ENCODE data around the gene ST3GAL3. TPM values are rescaled to one million over a fixed set of nuclear protein-coding genes. Genes with fewer than 3 reads are reported as not detected.

ST3GAL3 gene
- total RNA-seq, 4 donors from 2014 or later, result 32.2 to 57.4 (median 38.3) TPM

- DNase-seq (peak; percentile 97 to 98), ATAC-seq (peak; percentile 82 to 89)
- peak in 3 of 5 experiments; percentile 8 to 45 (median 18) for TF ChIP-seq CTCF (IDR thresholded peaks at IDR 0.05 in 4 of 5, conservative IDR thresholded peaks at IDR 0.05 in 1 of 5)
- peak; percentile 56 to 69 for TF ChIP-seq POLR2A (IDR thresholded peaks at IDR 0.05)
- H3K9me3 ChIP-seq, result no peaks in the 10 kb centered on the region
- peak within 1 kb of the TSS; percentile 77 to 95 (median 88) for H3K4me3 ChIP-seq
- H3K4me1 ChIP-seq, result peaks cover 21 to 39% of the 10 kb centered on the region in 2 donors
- H3K27ac ChIP-seq, result peak within 1 kb of the TSS; percentile 91 to 98 (median 96)
- no peaks in the 10 kb centered on the region for H3K27me3 ChIP-seq
- peaks cover 0 to 40% of the 10 kb centered on the region in 2 donors for H3K36me3 ChIP-seq
- intact Hi-C loops (cut with DNase I; ENCODE audit: low total_unique reads), result loop anchor here (1.0 to 10.0 kb wide), 2 partner anchors 24 to 385 kb away; partner anchors contain the start of genes ERI3 and IPO13
- in situ Hi-C loops (cut with MboI; ENCODE audit: low sequenced_read_pairs in 4 of 4), result no loop called here
Observed at GRCh38 chr1:43969746-43970466, 262.6 kb downstream of the ST3GAL3 start, which contains the start of gene DPH2. Gene DPH2 (plus strand): TSS chr1:43970010. CDS start chr1:43970176, 166 bp downstream.

- H3K27me3 ChIP-seq, result no peaks in the 10 kb centered on the region
- intact Hi-C loops (cut with DNase I; ENCODE audit: low total_unique reads), result loop anchor here (10.0 kb wide), 1 partner anchor 384 kb away; the partner anchor contains the start of gene ERI3
Observed at GRCh38 chr1:43970502-43970901, 263.2 kb downstream of the ST3GAL3 start.

GRCh38 chr1:43970911-43971310, 263.6 kb downstream of the ST3GAL3 start:
- in situ Hi-C loops (cut with MboI; ENCODE audit: low sequenced_read_pairs in 4 of 4) (no loop called here), intact Hi-C loops (cut with DNase I; ENCODE audit: low total_unique reads) (loop anchor here (10.0 kb wide), 1 partner anchor 384 kb away; the partner anchor contains the start of gene ERI3)
- TF ChIP-seq CTCF (IDR thresholded peaks at IDR 0.05 in 4 of 5, conservative IDR thresholded peaks at IDR 0.05 in 1 of 5) (no peak), POLR2A (IDR thresholded peaks at IDR 0.05) (no peak)
- Histone ChIP-seq H3K9me3 (no peaks in the 10 kb centered on the region), H3K4me3 (peak overlapping the region in 3 of 4 donors; percentile 77 to 91 (median 86)), H3K27ac (peak overlapping the region; percentile 91 to 98 (median 96)), H3K27me3 (no peaks in the 10 kb centered on the region), H3K4me1 (peaks cover 27 to 47% of the 10 kb centered on the region in 2 donors), H3K36me3 (peaks cover 0 to 30% of the 10 kb centered on the region in 2 donors)
- DNase-seq, result no peak
- ATAC-seq, result no peak

More at GRCh38 chr1:43970502-43970901, 263.2 kb downstream of the ST3GAL3 start:
- DNase-seq (no peak), ATAC-seq (no peak)
- TF ChIP-seq POLR2A (IDR thresholded peaks at IDR 0.05), result no peak
- no peak for TF ChIP-seq CTCF (IDR thresholded peaks at IDR 0.05 in 4 of 5, conservative IDR thresholded peaks at IDR 0.05 in 1 of 5)
- in situ Hi-C loops (cut with MboI; ENCODE audit: low sequenced_read_pairs in 4 of 4), result no loop called here
- Histone ChIP-seq H3K36me3 (peaks cover 0 to 34% of the 10 kb centered on the region in 2 donors), H3K27ac (peak overlapping the region; percentile 91 to 98 (median 96)), H3K4me1 (peaks cover 23 to 43% of the 10 kb centered on the region in 2 donors), H3K4me3 (peak overlapping the region; percentile 77 to 95 (median 88)), H3K9me3 (no peaks in the 10 kb centered on the region)

- in situ Hi-C loops (cut with MboI; ENCODE audit: low sequenced_read_pairs in 4 of 4) (no loop called here), intact Hi-C loops (cut with DNase I; ENCODE audit: low total_unique reads) (loop anchor here (10.0 kb wide), 1 partner anchor 383 kb away; the partner anchor contains the start of gene ERI3)
- DNase-seq, result peak; percentile 54 to 89
- peaks cover 33 to 52% of the 10 kb centered on the region in 2 donors for H3K4me1 ChIP-seq
- peaks cover 0 to 31% of the 10 kb centered on the region in 2 donors for H3K36me3 ChIP-seq
- TF ChIP-seq POLR2A (IDR thresholded peaks at IDR 0.05) (no peak), CTCF (IDR thresholded peaks at IDR 0.05 in 4 of 5, conservative IDR thresholded peaks at IDR 0.05 in 1 of 5) (no peak)
- H3K9me3 ChIP-seq, result no peaks in the 10 kb centered on the region
- H3K27ac ChIP-seq, result peak overlapping the region; percentile 91 to 98 (median 96)
- H3K27me3 ChIP-seq, result no peaks in the 10 kb centered on the region
- peak in 1 of 2 donors; percentile 10 for ATAC-seq
- peak overlapping the region in 2 of 4 donors; percentile 86 to 91 for H3K4me3 ChIP-seq
Observed at GRCh38 chr1:43971336-43971980, 264.1 kb downstream of the ST3GAL3 start.
